ENCODE measurements around the gene CLPTM1. TPM values are rescaled to one million over a fixed set of nuclear protein-coding genes. Genes with fewer than 3 reads are reported as not detected.
A peak's percentile ranks its signal among the peaks of the same experiment; 100 is the strongest.

Gene CLPTM1
- total and polyA plus RNA-seq, 9 of the 15 experiments (the other 6 are each of a cell fraction or from before 2014, with no cell fraction given) = 0.37 to 96.0 (median 27.5) TPM

- TF ChIP-seq MTF1 (CRISPR knock-in tag; IDR thresholded peaks at IDR 0.05; ENCODE audit: borderline replicate concordance) (no peak), ZNF311 (CRISPR knock-in tag; IDR thresholded peaks at IDR 0.05) (no peak), RFX7 (CRISPR knock-in tag; IDR thresholded peaks at IDR 0.05) (no peak), EWSR1 (IDR thresholded peaks at IDR 0.05; ENCODE audit: borderline replicate concordance, low read depth, partially characterized antibody) (no peak), EP300 (IDR thresholded peaks at IDR 0.05; ENCODE audit: low read length) (no peak), SIN3B (IDR thresholded peaks at IDR 0.05; ENCODE audit: low read depth) (peak; percentile 95), IRF2 (CRISPR knock-in tag; IDR thresholded peaks at IDR 0.05) (no peak), SMARCA5 (IDR thresholded peaks at IDR 0.05) (no peak), U2AF1 (optimal IDR thresholded peaks at IDR 0.05; ENCODE audit: low read depth, low read length) (no peak), ZFP1 (CRISPR knock-in tag; IDR thresholded peaks at IDR 0.05) (no peak), GMEB1 (CRISPR knock-in tag; IDR thresholded peaks at IDR 0.05) (no peak), THAP7 (CRISPR knock-in tag; IDR thresholded peaks at IDR 0.05) (no peak), ETV6 (IDR thresholded peaks at IDR 0.05; ENCODE audit: borderline replicate concordance in 1 of 2, low read depth in 2 of 2, low read length in 1 of 2) (no peak), ETV6 (CRISPR knock-in tag; IDR thresholded peaks at IDR 0.05; ENCODE audit: borderline replicate concordance) (no peak), NFIX (CRISPR knock-in tag; IDR thresholded peaks at IDR 0.05; ENCODE audit: low read depth) (no peak), ZNF512 (tag; IDR thresholded peaks at IDR 0.05) (no peak), ZNF561 (CRISPR knock-in tag; conservative IDR thresholded peaks at IDR 0.05) (no peak), MTA2 (IDR thresholded peaks at IDR 0.05; ENCODE audit: low read depth) (no peak), FOS (IDR thresholded peaks at IDR 0.05; ENCODE audit: extremely low read depth, insufficient read length) (no peak)
Measured at GRCh38 chr19:44954649-44955504, at the start of gene CLPTM1 (continued).

Data from K562 (cell line).